LNCaP clone FGC (cell line): ENCODE data around the gene VDR.

Experiments
- DNase-seq: peaks from one replicate; pipeline ENCODE4 v3.0.0-alpha.2; 2011; ENCODE audit warnings: low read depth
- H3K4me3 ChIP-seq: 2 replicates; pipeline ENCODE4 v1.5.1; 2011; ENCODE audit warnings: mild to moderate bottlenecking, low read depth, low read length, control low read depth
- TF ChIP-seq, protein P1 (sequence below): IDR thresholded peaks from 2 replicates; pipeline ENCODE4 v1.5.1; 2012; ENCODE audit warnings: mild to moderate bottlenecking; ENCODE audit not compliant: control insufficient read depth, insufficient read depth; ENCODE audit errors: extremely low read depth

Gene VDR

DNA sequence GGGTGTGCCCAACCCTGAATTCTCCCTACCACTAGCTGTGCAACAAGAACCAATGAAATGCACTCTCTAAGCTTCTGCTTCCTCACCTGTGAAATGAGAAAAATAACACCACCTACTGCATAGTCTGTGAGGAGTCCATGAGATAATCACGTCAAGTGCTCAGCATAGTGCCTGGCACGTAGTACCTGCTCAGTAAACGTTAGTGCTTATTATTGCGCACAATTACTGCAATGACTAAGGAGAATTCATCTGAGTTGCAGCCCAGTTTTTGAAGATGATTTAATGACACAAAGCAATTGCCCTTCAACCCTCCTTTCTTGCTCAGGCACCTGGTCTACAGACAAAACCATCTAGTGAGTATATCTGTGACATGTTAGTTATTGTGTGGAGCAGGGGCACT is 8.8 kb downstream of the VDR start:
- no peak overlapping the region for H3K4me3 ChIP-seq
- DNase-seq, result no peak
- TF ChIP-seq, protein P1, sequence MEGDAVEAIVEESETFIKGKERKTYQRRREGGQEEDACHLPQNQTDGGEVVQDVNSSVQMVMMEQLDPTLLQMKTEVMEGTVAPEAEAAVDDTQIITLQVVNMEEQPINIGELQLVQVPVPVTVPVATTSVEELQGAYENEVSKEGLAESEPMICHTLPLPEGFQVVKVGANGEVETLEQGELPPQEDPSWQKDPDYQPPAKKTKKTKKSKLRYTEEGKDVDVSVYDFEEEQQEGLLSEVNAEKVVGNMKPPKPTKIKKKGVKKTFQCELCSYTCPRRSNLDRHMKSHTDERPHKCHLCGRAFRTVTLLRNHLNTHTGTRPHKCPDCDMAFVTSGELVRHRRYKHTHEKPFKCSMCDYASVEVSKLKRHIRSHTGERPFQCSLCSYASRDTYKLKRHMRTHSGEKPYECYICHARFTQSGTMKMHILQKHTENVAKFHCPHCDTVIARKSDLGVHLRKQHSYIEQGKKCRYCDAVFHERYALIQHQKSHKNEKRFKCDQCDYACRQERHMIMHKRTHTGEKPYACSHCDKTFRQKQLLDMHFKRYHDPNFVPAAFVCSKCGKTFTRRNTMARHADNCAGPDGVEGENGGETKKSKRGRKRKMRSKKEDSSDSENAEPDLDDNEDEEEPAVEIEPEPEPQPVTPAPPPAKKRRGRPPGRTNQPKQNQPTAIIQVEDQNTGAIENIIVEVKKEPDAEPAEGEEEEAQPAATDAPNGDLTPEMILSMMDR, result no peak

DNA sequence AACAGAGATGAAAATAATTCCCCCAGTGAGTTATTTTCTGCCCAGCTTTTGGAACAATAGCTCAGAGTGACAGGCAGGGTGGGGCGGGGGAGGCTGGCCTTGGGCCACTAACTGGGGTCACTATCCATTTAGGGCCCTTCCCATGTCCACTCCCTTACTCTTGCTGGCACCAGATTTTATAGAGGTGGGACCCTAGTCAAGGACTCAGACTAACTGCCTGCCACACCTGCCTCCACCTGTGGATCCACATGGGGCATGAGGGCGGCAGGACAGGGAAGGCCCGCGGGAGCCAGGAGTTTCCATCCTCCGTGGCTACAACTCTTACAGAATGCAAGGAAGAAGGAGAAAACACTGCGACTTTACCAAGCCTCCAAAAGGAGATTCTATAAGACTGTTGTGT is 10.1 kb downstream of the VDR start:
- no peak for DNase-seq
- TF ChIP-seq, protein P1, result no peak
- no peak overlapping the region for H3K4me3 ChIP-seq

DNA sequence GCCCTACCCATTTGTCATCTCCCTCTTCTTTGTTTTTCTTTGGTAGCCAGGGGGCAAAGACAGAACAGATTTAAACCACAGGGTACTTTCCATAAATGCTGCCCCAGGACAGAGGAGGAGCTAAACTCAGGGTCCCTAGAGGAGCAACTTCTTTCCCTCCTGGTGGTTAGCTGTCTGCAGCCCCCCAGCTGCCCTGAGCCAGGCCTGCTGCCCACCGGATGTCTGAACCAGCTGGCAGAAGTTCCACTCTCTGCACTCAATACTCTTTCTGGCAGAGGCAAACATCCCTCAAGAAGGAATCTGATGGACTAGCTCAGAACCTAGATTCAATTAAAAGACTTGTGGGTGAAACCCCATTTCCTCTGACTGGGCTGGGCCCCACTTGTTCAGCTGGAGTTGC is 10.7 kb downstream of the VDR start:
- no peak overlapping the region for H3K4me3 ChIP-seq
- DNase-seq, result no peak
- TF ChIP-seq, protein P1, result no peak

DNA sequence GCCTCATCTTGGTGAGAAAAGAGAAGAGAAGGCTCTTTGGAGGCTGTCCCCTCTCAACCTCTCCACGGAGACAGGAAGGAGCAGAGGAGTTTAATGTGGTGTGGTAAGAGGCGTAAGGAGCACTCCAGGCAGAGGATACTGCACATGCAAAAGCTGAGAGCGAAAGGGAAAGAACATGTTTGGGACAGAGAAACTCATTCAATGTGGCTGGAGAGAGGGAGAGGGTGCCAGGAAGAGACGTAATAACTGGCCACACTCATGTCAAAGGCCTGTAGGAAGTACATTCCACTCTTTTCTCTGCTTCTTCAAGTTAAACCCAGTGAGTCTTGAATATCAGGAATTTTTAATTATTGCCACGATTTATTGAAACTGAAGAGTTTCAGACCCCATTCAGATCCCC is 12.0 kb downstream of the VDR start:
- TF ChIP-seq, protein P1, result no peak
- H3K4me3 ChIP-seq, result no peak overlapping the region
- no peak for DNase-seq

DNA sequence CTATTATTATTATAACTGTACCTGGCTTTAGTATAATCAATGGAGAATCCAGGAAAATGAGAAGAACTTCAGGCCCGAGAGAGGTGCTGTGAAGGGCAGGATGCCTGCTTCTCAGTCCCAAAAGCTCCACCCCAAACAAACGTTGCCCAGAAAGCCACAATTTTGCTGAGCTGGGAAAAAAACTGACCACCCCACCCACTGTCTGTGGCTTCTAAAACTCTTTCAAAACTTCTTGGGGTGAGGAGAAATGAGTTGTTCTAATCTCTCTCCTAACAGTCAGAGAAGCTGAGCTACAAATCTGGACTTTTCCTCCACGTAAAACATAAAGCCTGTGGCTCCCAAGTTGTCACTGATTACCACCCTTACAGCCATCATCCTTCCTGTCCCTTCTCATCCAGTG is 13.4 kb downstream of the VDR start:
- H3K4me3 ChIP-seq, result no peak overlapping the region
- no peak for DNase-seq
- TF ChIP-seq, protein P1, result no peak

DNA sequence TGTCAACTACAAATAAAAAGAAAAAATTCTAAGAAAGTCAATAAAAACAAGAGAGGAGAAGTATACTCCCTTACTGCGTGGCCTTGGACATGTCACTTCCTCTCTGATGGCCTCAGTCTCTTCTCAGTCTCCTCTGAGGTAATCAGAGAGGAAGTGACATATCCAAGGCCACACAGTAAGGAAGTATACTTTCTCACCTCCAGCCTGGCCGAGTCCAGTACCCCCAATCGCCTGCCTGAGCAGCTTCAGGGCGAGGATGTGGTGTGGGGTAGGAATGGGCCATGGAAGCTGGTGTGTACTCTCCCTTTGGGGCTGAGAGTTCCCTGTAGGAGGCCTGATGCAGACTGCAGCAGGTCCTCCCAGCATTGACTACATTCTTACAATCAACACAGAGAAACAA is 15.8 kb downstream of the VDR start:
- no peak overlapping the region for H3K4me3 ChIP-seq
- no peak for DNase-seq
- TF ChIP-seq, protein P1, result no peak

DNA sequence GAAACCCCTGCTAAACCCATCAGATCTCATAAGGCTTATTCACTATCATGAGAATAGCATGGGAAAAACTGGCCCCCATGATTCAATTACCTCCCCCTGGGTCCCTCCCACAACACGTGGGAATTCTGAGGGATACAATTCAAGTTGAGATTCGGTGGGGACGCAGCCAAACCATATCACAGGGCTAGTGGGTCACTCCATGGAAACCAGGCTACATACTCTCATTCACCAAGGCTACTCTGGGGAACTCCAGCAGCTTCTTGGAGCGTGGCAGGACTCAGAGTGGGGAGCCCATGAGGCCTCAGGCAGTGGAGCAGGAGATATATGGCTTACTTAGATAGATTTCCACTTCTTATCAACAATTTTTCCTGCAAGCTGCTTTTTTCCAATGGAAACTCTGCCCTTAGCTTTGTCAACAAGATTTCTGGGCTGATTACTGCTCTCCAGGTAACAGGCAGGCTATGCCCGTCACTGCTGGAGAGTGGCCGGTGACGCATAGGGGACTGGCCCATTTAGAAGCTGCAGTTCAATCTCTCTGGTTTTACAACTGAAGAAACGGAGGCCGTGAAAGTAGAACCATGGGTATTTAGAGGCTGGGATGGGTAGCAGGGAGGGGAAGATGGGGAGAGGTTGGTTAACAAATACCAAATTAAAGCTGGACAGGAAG is 16.5 kb downstream of the VDR start:
- no peak for DNase-seq
- no peak overlapping the region for H3K4me3 ChIP-seq
- TF ChIP-seq, protein P1, result no peak
